IMR-90 (cell line): ENCODE results near the gene COPS7A. TPM values are rescaled to one million over a fixed set of nuclear protein-coding genes. Genes with fewer than 3 reads are reported as not detected.
A peak's percentile ranks its signal among the peaks of the same experiment; 100 is the strongest.

ENCODE experiments used
- ATAC-seq: fragments of 200-7000 bp; cut with Tn5 transposase; 2 replicates; pipeline ENCODE4 v1.9.1; 2020; ENCODE audit warnings: low read depth, mild to moderate bottlenecking, moderate library complexity
- BruUV-seq: library from RNA; stranded (reverse); fragments of 400-500 nt; replicated peaks from 2 replicates; lab custom pipeline; 2021; lab: Mats Ljungman, UMichigan
- CTCF ChIA-PET: fragments of 300-600 bp; formaldehyde crosslinking; extraction: SDS; loops from one replicate; lab custom pipeline; 2021; ENCODE audit warnings: antibody characterized with exemption; lab: Yijun Ruan, JAX
- POLR2A ChIA-PET: fragments of 300-600 bp; sonication (Branson Sonifier 250); formaldehyde crosslinking; loops from one replicate; lab custom pipeline; 2022; ENCODE audit warnings: antibody characterized with exemption; ENCODE audit not compliant: unreplicated experiment; lab: Charles Lee
- DNase-seq: peaks from one replicate; pipeline ENCODE4 v3.0.0; 2013
- H2AFZ ChIP-seq: replicated peaks from 2 replicates; pipeline ENCODE3; 2013; ENCODE audit warnings: low read length, mild to moderate bottlenecking; ENCODE audit not compliant: poor library complexity
- H2AK5ac ChIP-seq: 2 replicates; pipeline ENCODE4 v1.6.1; 2013; ENCODE audit warnings: low read depth, low read length, inconsistent platforms
- H2AK9ac ChIP-seq: replicated peaks from 2 replicates; pipeline ENCODE3; 2013; ENCODE audit warnings: mild to moderate bottlenecking, low read depth, low read length, moderate library complexity; ENCODE audit not compliant: poor library complexity
- H2BK120ac ChIP-seq: 2 replicates; pipeline ENCODE4 v1.6.1; 2013; ENCODE audit warnings: low read depth, low read length, inconsistent platforms
- H2BK15ac ChIP-seq: 3 replicates; pipeline ENCODE4 v1.6.1; 2013; ENCODE audit warnings: low read depth, low read length, inconsistent platforms
- H2BK20ac ChIP-seq: 2 replicates; pipeline ENCODE4 v1.6.1; 2013; ENCODE audit warnings: low read depth, mild to moderate bottlenecking, inconsistent platforms, low read length, moderate library complexity
- H2BK5ac ChIP-seq: 2 replicates; pipeline ENCODE4 v1.6.1; 2013; ENCODE audit warnings: mild to moderate bottlenecking, low read depth, low read length, inconsistent platforms; ENCODE audit not compliant: poor library complexity, severe bottlenecking
- H3K14ac ChIP-seq: replicated peaks from 2 replicates; pipeline ENCODE4 v1.6.1; 2013; ENCODE audit warnings: low read depth, low read length, inconsistent platforms
- H3K18ac ChIP-seq: 2 replicates; pipeline ENCODE4 v1.6.1; 2013; ENCODE audit warnings: low read depth, low read length, control low read depth
- H3K23ac ChIP-seq: 2 replicates; pipeline ENCODE4 v1.6.1; 2013; ENCODE audit warnings: low read depth, low read length, inconsistent platforms
- H3K27ac ChIP-seq: 2 replicates; pipeline ENCODE4 v1.5.1; 2013; ENCODE audit warnings: mild to moderate bottlenecking, control low read depth, low read length; ENCODE audit not compliant: insufficient read depth
- H3K27me3 ChIP-seq: 2 replicates; pipeline ENCODE4 v1.6.1; 2013; ENCODE audit warnings: low read length; ENCODE audit not compliant: control insufficient read depth, insufficient read depth
- H3K36me3 ChIP-seq: 2 replicates; pipeline ENCODE4 v1.6.1; 2013; ENCODE audit warnings: low read length, mixed read lengths; ENCODE audit not compliant: control insufficient read depth, insufficient read depth
- H3K4ac ChIP-seq: 2 replicates; pipeline ENCODE4 v1.6.1; 2013; ENCODE audit warnings: low read depth, low read length, inconsistent platforms
- H3K4me1 ChIP-seq: 2 replicates; pipeline ENCODE4 v1.6.1; 2013; ENCODE audit warnings: low read length, mixed read lengths; ENCODE audit not compliant: control insufficient read depth, insufficient read depth
- H3K4me2 ChIP-seq: 2 replicates; pipeline ENCODE4 v1.6.1; 2013; ENCODE audit warnings: low read depth, mild to moderate bottlenecking, control low read depth, low read length, moderate library complexity
- H3K4me3 ChIP-seq: 2 replicates; pipeline ENCODE4 v1.5.1; 2013; ENCODE audit warnings: low read depth, mild to moderate bottlenecking, control low read depth, low read length, moderate library complexity; ENCODE audit not compliant: insufficient read depth
- H3K56ac ChIP-seq: 2 replicates; pipeline ENCODE4 v1.6.1; 2013; ENCODE audit warnings: low read length, inconsistent platforms; ENCODE audit not compliant: insufficient read depth; ENCODE audit errors: extremely low read depth
- H3K79me1 ChIP-seq, 2 experiments: 2 replicates each; pipeline ENCODE4 v1.6.1; 2013; ENCODE audit warnings: low read length in 2 of 2, inconsistent platforms in 1 of 2, low read depth in 1 of 2
- H3K9ac ChIP-seq: 2 replicates; pipeline ENCODE4 v1.6.1; 2013; ENCODE audit warnings: low read depth, low read length, control low read depth
- H3K9me1 ChIP-seq: 2 replicates; pipeline ENCODE4 v1.6.1; 2013; ENCODE audit warnings: low read length, inconsistent platforms; ENCODE audit not compliant: insufficient read depth
- H3K9me3 ChIP-seq: 2 replicates; pipeline ENCODE4 v1.6.1; 2013; ENCODE audit warnings: low read length; ENCODE audit not compliant: control insufficient read depth, insufficient read depth
- H4K20me1 ChIP-seq: 2 replicates; pipeline ENCODE4 v1.6.1; 2013; ENCODE audit warnings: low read length, inconsistent platforms; ENCODE audit not compliant: insufficient read depth
- H4K5ac ChIP-seq: 2 replicates; pipeline ENCODE4 v1.6.1; 2013; ENCODE audit warnings: mild to moderate bottlenecking, low read depth, low read length, control low read depth
- H4K8ac ChIP-seq, 2 experiments: 2 replicates each; pipeline ENCODE4 v1.6.1; 2013; ENCODE audit warnings: low read depth in 2 of 2, low read length in 2 of 2, control low read depth in 1 of 2, inconsistent platforms in 1 of 2
- H4K91ac ChIP-seq: 2 replicates; pipeline ENCODE4 v1.6.1; 2013; ENCODE audit warnings: low read depth, low read length, inconsistent platforms; ENCODE audit not compliant: insufficient read depth
- BHLHE40 ChIP-seq: fragments of 150-350 bp; IDR thresholded peaks from 2 replicates; pipeline ENCODE4 v1.6.1; 2016; ENCODE audit warnings: mild to moderate bottlenecking, low read depth, low read length
- CEBPB ChIP-seq: IDR thresholded peaks from 2 replicates; pipeline ENCODE4 v1.6.1; 2012; ENCODE audit warnings: low read depth, low read length, improper control_type of control experiment
- CHD1 ChIP-seq: IDR thresholded peaks from 2 replicates; pipeline ENCODE4 v1.6.1; 2012; ENCODE audit warnings: low read depth, low read length, improper control_type of control experiment
- CTCF ChIP-seq: conservative IDR thresholded peaks from 2 replicates; pipeline ENCODE4 v1.5.1; 2012; ENCODE audit warnings: mild to moderate bottlenecking, low read depth, low read length, improper control_type of control experiment
- MAFK ChIP-seq: IDR thresholded peaks from 2 replicates; pipeline ENCODE4 v1.6.1; 2012; ENCODE audit warnings: low read depth, low read length, improper control_type of control experiment
- MAZ ChIP-seq: IDR thresholded peaks from 2 replicates; pipeline ENCODE4 v1.6.1; 2012; ENCODE audit warnings: low read depth, mild to moderate bottlenecking, low read length, improper control_type of control experiment, moderate library complexity, borderline replicate concordance
- MXI1 ChIP-seq: IDR thresholded peaks from 2 replicates; pipeline ENCODE4 v1.6.1; 2012; ENCODE audit warnings: low read depth, mild to moderate bottlenecking, low read length, moderate library complexity, borderline replicate concordance
- NFE2L2 ChIP-seq: fragments of 150-350 bp; IDR thresholded peaks from 2 replicates; pipeline ENCODE4 v1.6.1; 2016; ENCODE audit warnings: low read depth, mild to moderate bottlenecking, low read length
- POLR2A ChIP-seq: IDR thresholded peaks from 2 replicates; pipeline ENCODE4 v1.6.1; 2012; ENCODE audit warnings: mild to moderate bottlenecking, low read depth, low read length
- RAD21 ChIP-seq: IDR thresholded peaks from 2 replicates; pipeline ENCODE4 v1.6.1; 2012; ENCODE audit warnings: low read length, improper control_type of control experiment
- RCOR1 ChIP-seq: IDR thresholded peaks from 2 replicates; pipeline ENCODE4 v1.6.1; 2012; ENCODE audit warnings: mild to moderate bottlenecking, low read length, improper control_type of control experiment; ENCODE audit not compliant: insufficient replicate concordance
- RFX5 ChIP-seq: IDR thresholded peaks from 2 replicates; pipeline ENCODE4 v1.8.0; 2012; ENCODE audit warnings: low read depth, mild to moderate bottlenecking, low read length, moderate library complexity
- SMC3 ChIP-seq: fragments of 150-350 bp; IDR thresholded peaks from 2 replicates; pipeline ENCODE4 v1.6.1; 2016; ENCODE audit warnings: low read depth, mild to moderate bottlenecking, antibody characterized with exemption, low read length, moderate library complexity
- USF2 ChIP-seq: fragments of 150-350 bp; IDR thresholded peaks from 2 replicates; pipeline ENCODE4 v1.6.1; 2017; ENCODE audit warnings: mild to moderate bottlenecking, antibody characterized with exemption, low read length, low read depth
- WGBS, 2 experiments: methylation state at CpG; one replicate each; pipeline versions ENCODE4 v1.1.5 to v1.1.7; 2013; ENCODE audit warnings: missing lambda C conversion rate in 2 of 2; ENCODE audit not compliant: insufficient read length in 1 of 2; ENCODE audit errors: extremely low coverage in 2 of 2; 5-methylcytosine and 5-hydroxymethylcytosine counted together
- dilution Hi-C: fragments of 300-500 bp; cut with HindIII; formaldehyde crosslinking; loops from one replicate; pipeline ENCODE4 v1.14.3; 2018; ENCODE audit warnings: low sequenced_read_pairs; ENCODE audit not compliant: unreplicated experiment
- in situ Hi-C: fragments of 300-500 bp; cut with MboI; formaldehyde crosslinking; loops from 3 replicates; pipeline ENCODE4 v1.14.3; 2019; ENCODE audit warnings: low sequenced_read_pairs, inconsistent platforms, mixed read lengths
- intact Hi-C: fragments of 100-400 bp; cut with micrococcal nuclease; formaldehyde crosslinking; loops from 2 replicates; pipeline ENCODE4 v1.10.0; 2022
- polyA plus RNA-seq, 3 experiments: library from polyadenylated mRNA; depleted of rRNA; stranded (reverse); fragments of >200 nt; gene quantifications; 2 replicates each; pipeline ENCODE4 v1.2.3, GENCODE V29; 2012; ENCODE audit warnings: low replicate concordance in 1 of 3
- total RNA-seq: library from RNA; depleted of rRNA; stranded (reverse); fragments of >200 nt; gene quantifications from 2 replicates; pipeline ENCODE4 v1.2.3, GENCODE V29; 2012

Gene COPS7A
- total and polyA plus RNA-seq, 2 of the 4 experiments (the other 2 are of a cell fraction): 58.8 to 135 TPM

- H2BK5ac ChIP-seq: no peak within 1 kb of the TSS
- peak within 1 kb of the TSS; percentile 66 for H2AFZ ChIP-seq
- peak within 1 kb of the TSS; percentile 48 for H2AK9ac ChIP-seq
- no peak within 1 kb of the TSS for H3K4me3 ChIP-seq
- H4K20me1 ChIP-seq: peaks cover 30% of the 10 kb centered on the region
- H3K56ac ChIP-seq: no peak within 1 kb of the TSS
- H4K5ac ChIP-seq: no peak within 1 kb of the TSS
- no peak for DNase-seq
- ChIA-PET POLR2A (no interaction called here), CTCF (no interaction called here)
- H3K14ac ChIP-seq: no peak within 1 kb of the TSS
- WGBS, 2 experiments: 80% methylated on average over 4 of the region's 15 CpGs; no CpG with 5 or more reads in 1 of the 2 experiments
- H2BK120ac ChIP-seq: no peak within 1 kb of the TSS
- intact Hi-C loops: no loop called here
- H3K9me1 ChIP-seq: peaks cover 12% of the 10 kb centered on the region
- no peak for ATAC-seq
- H3K9ac ChIP-seq: no peak within 1 kb of the TSS
- dilution Hi-C loops: no loop called here
- no peak within 1 kb of the TSS for H2BK15ac ChIP-seq
- no peak within 1 kb of the TSS for H3K27ac ChIP-seq
- H4K91ac ChIP-seq: no peak within 1 kb of the TSS
- H4K8ac ChIP-seq: no peak within 1 kb of the TSS
- H3K4ac ChIP-seq: no peak within 1 kb of the TSS
- peaks cover 17% of the 10 kb centered on the region for H3K36me3 ChIP-seq
- H3K27me3 ChIP-seq: no peaks in the 10 kb centered on the region
- BruUV-seq: no TSS peak
- H3K4me1 ChIP-seq: peaks cover 13% of the 10 kb centered on the region
- no peak within 1 kb of the TSS for H3K23ac ChIP-seq
- H3K79me1 ChIP-seq: peaks cover 15 to 37% of the 10 kb centered on the region in 2 experiments
- H3K9me3 ChIP-seq: no peaks in the 10 kb centered on the region
- H3K18ac ChIP-seq: no peak within 1 kb of the TSS
- no peak within 1 kb of the TSS for H2AK5ac ChIP-seq
- no peak within 1 kb of the TSS for H2BK20ac ChIP-seq
- TF ChIP-seq NFE2L2 (no peak), BHLHE40 (no peak), RFX5 (no peak), CTCF (no peak), MAZ (no peak), MXI1 (no peak), RCOR1 (no peak), SMC3 (no peak), MAFK (no peak), RAD21 (no peak), POLR2A (no peak), CHD1 (no peak), CEBPB (no peak), USF2 (no peak)
- in situ Hi-C loops: no loop called here
- no peak within 1 kb of the TSS for H3K4me2 ChIP-seq
These were observed 48.5 kb downstream of the COPS7A start, which contains the start of gene LAG3 for GRCh38 chr12:6772331-6772695. LAG3 (plus strand) TSS chr12:6772520; CDS start chr12:6772853, 333 bp downstream.
